ENCODE results near the gene OVAAL. TPM values are rescaled to one million over a fixed set of nuclear protein-coding genes. Genes with fewer than 3 reads are reported as not detected.
"Not testable (repeated sequence)": the region's sequence is repeated elsewhere in the genome, so short reads cannot be mapped to it uniquely, and the experiment has no call there.

The OVAAL gene
- total and polyA plus RNA-seq, 2 of the 8 experiments (the other 6 are each of a cell fraction or from before 2014, with no cell fraction given) = not detected

DNA sequence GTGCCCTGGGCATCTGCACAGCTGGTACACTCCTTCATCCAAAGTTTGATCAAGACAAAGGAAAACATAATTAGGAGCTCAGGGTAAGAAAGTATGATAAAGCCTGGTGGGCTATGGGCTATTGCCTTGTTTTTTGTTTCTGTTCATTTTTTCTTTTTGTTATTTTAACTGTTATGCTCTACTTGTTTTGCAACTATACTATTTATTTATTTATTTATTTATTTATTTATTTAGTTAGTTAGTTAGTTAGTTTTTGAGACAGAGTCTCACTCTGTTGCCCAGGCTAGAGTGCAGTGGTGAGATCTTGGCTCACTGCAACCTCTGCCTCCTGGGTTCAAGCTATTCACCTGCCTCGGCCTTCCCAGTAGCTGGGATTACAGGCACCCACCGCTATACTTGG is 5.7 kb upstream of the OVAAL start:
- H4K5ac ChIP-seq (ENCODE audit: insufficient read length, low read depth, low read length); H2BK12ac ChIP-seq (ENCODE audit: low read depth, low read length); H3K27me3 ChIP-seq (replicated peaks in 1 of 4; ENCODE audit: control insufficient read depth in 3 of 4, extremely low read depth in 1 of 4, insufficient read depth in 3 of 4, low read length in 3 of 4); H2BK15ac ChIP-seq (ENCODE audit: low read length); POLR2A ChIA-PET (ENCODE audit: partially characterized antibody); H2AFZ ChIP-seq (ENCODE audit: low read length); H2BK20ac ChIP-seq (ENCODE audit: low read length); H3K79me1 ChIP-seq (ENCODE audit: low read depth, low read length); CTCF ChIA-PET (ENCODE audit: partially characterized antibody); H3K27ac ChIP-seq (ENCODE audit: low read depth, low read length); H3K23me2 ChIP-seq (ENCODE audit: low read depth, low read length); H3K9me3 ChIP-seq (ENCODE audit: insufficient read depth in 2 of 2, low read depth in 1 of 2, low read length in 1 of 2); H4K20me1 ChIP-seq (replicated peaks in 1 of 2; ENCODE audit: control insufficient read depth in 1 of 2, insufficient read depth in 2 of 2, low read length in 2 of 2); H3K14ac ChIP-seq (ENCODE audit: insufficient read length); DNase-seq (ENCODE audit: low read depth in 1 of 2, low spot score in 2 of 2); H3K36me3 ChIP-seq (ENCODE audit: control insufficient read depth in 2 of 4, insufficient read depth in 4 of 4, low read length in 3 of 4); H3K4me3 ChIP-seq (ENCODE audit: extremely low read depth in 1 of 4, insufficient read depth in 2 of 4, low read depth in 3 of 4, low read length in 4 of 4); H3K79me2 ChIP-seq (ENCODE audit: control insufficient read depth in 1 of 2, insufficient read depth in 2 of 2, low read length in 2 of 2); H3K4ac ChIP-seq (replicated peaks; ENCODE audit: insufficient read length, low read depth, low read length); H2BK120ac ChIP-seq (replicated peaks; ENCODE audit: low read depth, low read length); H2AK5ac ChIP-seq (ENCODE audit: low read depth, low read length); H3K18ac ChIP-seq (ENCODE audit: extremely low read depth, low read length); H3K4me1 ChIP-seq (replicated peaks in 1 of 4; ENCODE audit: control insufficient read depth in 3 of 4, insufficient read depth in 4 of 4, low read length in 3 of 4); FAIRE-seq; H4K91ac ChIP-seq (replicated peaks; ENCODE audit: insufficient read length, low read length); H2BK5ac ChIP-seq (ENCODE audit: low read depth, low read length); H3K56ac ChIP-seq (replicated peaks; ENCODE audit: insufficient read length, low read depth, low read length); H3K9ac ChIP-seq (replicated peaks in 1 of 4; ENCODE audit: extremely low read depth in 1 of 4, low read depth in 3 of 4, low read length in 3 of 4); H4K8ac ChIP-seq (ENCODE audit: extremely low read depth, insufficient read depth, low read length); H3K23ac ChIP-seq (ENCODE audit: insufficient read length); H3K4me2 ChIP-seq (ENCODE audit: insufficient read depth in 1 of 2, low read depth in 2 of 2, low read length in 2 of 2): not testable (repeated sequence)
- 95% methylated on average over 2 of the region's 2 CpGs; no CpG with 5 or more reads in 1 of the 2 experiments for WGBS, 2 experiments (ENCODE audit: extremely low coverage in 1 of 2, insufficient coverage in 1 of 2, insufficient read length in 1 of 2, insufficient replicate concordance in 2 of 2, low coverage in 1 of 2, low lambda C conversion rate in 2 of 2, missing lambda C conversion rate in 1 of 2)
